ENCODE results near the gene ST6GAL1.

ST6GAL1 gene

GRCh38 chr3:186986816-186987215, 56.5 kb downstream of the ST6GAL1 start:
- TF ChIP-seq FOXP2 (optimal IDR thresholded peaks at IDR 0.05; ENCODE audit: borderline replicate concordance, extremely low read depth, extremely low read length, insufficient read depth) (no peak), POLR2AphosphoS5 (IDR thresholded peaks at IDR 0.05; ENCODE audit: low read depth, low read length) (no peak), SIN3A (IDR thresholded peaks at IDR 0.05; ENCODE audit: borderline replicate concordance, insufficient read depth, low read length) (no peak), REST (IDR thresholded peaks at IDR 0.05; ENCODE audit: insufficient read depth in 1 of 2, low read depth in 2 of 2, low read length in 2 of 2) (no peak), TAF1 (IDR thresholded peaks at IDR 0.05; ENCODE audit: borderline replicate concordance, insufficient read depth, low read length) (no peak)

- no peak for TF ChIP-seq POLR2AphosphoS5 (IDR thresholded peaks at IDR 0.05; ENCODE audit: low read depth, low read length)
- no peak for TF ChIP-seq REST (IDR thresholded peaks at IDR 0.05; ENCODE audit: insufficient read depth in 1 of 2, low read depth in 2 of 2, low read length in 2 of 2)
- no peak for TF ChIP-seq FOXP2 (optimal IDR thresholded peaks at IDR 0.05; ENCODE audit: borderline replicate concordance, extremely low read depth, extremely low read length, insufficient read depth)
- TF ChIP-seq TAF1 (IDR thresholded peaks at IDR 0.05; ENCODE audit: borderline replicate concordance, insufficient read depth, low read length) = no peak
- TF ChIP-seq SIN3A (IDR thresholded peaks at IDR 0.05; ENCODE audit: borderline replicate concordance, insufficient read depth, low read length) = no peak
Observed at GRCh38 chr3:186988806-186989205, 58.5 kb downstream of the ST6GAL1 start.

DNA sequence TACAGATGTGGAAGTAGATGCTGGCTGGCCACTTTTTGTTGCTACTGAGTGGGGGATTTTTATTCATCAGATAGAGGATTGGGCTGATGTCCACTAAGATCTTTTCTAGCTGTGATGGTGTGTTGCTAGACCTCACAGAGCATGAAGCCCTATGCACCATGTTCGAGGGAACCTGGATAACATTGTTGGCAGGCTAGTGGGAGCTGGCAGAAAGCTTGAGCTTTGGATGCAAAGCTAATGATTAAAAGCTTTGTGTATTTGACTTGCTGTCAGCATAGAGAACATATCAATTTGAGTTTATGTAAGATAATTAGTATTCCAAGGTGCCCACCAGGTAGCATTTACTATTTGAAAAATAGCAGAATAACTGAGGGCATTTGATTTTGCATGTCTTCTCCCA, 59.1 kb downstream of the ST6GAL1 start:
- no peak for TF ChIP-seq SIN3A (IDR thresholded peaks at IDR 0.05; ENCODE audit: borderline replicate concordance, insufficient read depth, low read length)
- no peak for TF ChIP-seq REST (IDR thresholded peaks at IDR 0.05; ENCODE audit: insufficient read depth in 1 of 2, low read depth in 2 of 2, low read length in 2 of 2)
- TF ChIP-seq TAF1 (IDR thresholded peaks at IDR 0.05; ENCODE audit: borderline replicate concordance, insufficient read depth, low read length) = no peak
- TF ChIP-seq FOXP2 (optimal IDR thresholded peaks at IDR 0.05; ENCODE audit: borderline replicate concordance, extremely low read depth, extremely low read length, insufficient read depth) = no peak
- no peak for TF ChIP-seq POLR2AphosphoS5 (IDR thresholded peaks at IDR 0.05; ENCODE audit: low read depth, low read length)

GRCh38 chr3:186990277-186990676, 60.0 kb downstream of the ST6GAL1 start:
- TF ChIP-seq POLR2AphosphoS5 (IDR thresholded peaks at IDR 0.05; ENCODE audit: low read depth, low read length) = no peak
- no peak for TF ChIP-seq SIN3A (IDR thresholded peaks at IDR 0.05; ENCODE audit: borderline replicate concordance, insufficient read depth, low read length)

DNA sequence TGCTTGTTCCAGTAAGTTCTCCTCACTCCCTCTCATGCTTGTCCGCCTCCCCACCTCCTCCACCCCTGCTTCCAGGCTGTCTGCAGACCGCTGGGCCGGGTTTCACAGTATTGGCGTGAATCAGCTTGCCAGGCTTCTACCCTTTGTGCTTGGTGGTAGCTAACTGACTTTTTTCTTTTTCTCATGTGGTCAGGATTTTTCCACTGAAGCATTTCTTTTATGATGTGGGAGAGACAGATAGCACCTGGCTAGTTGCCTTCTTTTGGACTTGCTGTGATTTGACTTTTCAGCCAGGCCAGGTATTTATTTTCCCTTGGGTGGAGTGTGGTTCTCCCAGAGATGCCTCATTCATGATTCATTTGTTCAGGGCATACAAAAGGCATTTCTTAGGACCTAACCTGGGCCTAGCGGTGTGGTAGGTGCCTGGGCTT, 60.6 kb downstream of the ST6GAL1 start:
- no peak for TF ChIP-seq REST (IDR thresholded peaks at IDR 0.05; ENCODE audit: insufficient read depth in 1 of 2, low read depth in 2 of 2, low read length in 2 of 2)
- no peak for TF ChIP-seq POLR2AphosphoS5 (IDR thresholded peaks at IDR 0.05; ENCODE audit: low read depth, low read length)
- no peak for TF ChIP-seq FOXP2 (optimal IDR thresholded peaks at IDR 0.05; ENCODE audit: borderline replicate concordance, extremely low read depth, extremely low read length, insufficient read depth)
- no peak for TF ChIP-seq TAF1 (IDR thresholded peaks at IDR 0.05; ENCODE audit: borderline replicate concordance, insufficient read depth, low read length)
- TF ChIP-seq SIN3A (IDR thresholded peaks at IDR 0.05; ENCODE audit: borderline replicate concordance, insufficient read depth, low read length) = no peak

Data from PFSK-1 (cell line).